PC-3 (cell line): ENCODE measurements around the gene CTNND2.

ENCODE experiments used
- CTCF ChIP-seq: fragments of 300-600 bp; sonication (generic); conservative IDR thresholded peaks from 2 replicates; pipeline ENCODE4 v1.5.1; 2017; ENCODE audit warnings: antibody characterized with exemption, low read depth, mild to moderate bottlenecking, low read length
- EZH2 ChIP-seq: fragments of 300-600 bp; sonication (generic); IDR thresholded peaks from one replicate; pipeline ENCODE4 v1.6.1; 2017; ENCODE audit warnings: antibody characterized with exemption, mild to moderate bottlenecking, low read length; ENCODE audit not compliant: unreplicated experiment
- EZH2phosphoT487 ChIP-seq: fragments of 300-600 bp; sonication (generic); IDR thresholded peaks from 2 replicates; pipeline ENCODE4 v1.6.1; 2018; ENCODE audit warnings: mild to moderate bottlenecking, antibody characterized with exemption, low read length, borderline replicate concordance

- TF ChIP-seq EZH2 (no peak), CTCF (no peak), EZH2phosphoT487 (no peak)
These were observed 339.5 kb downstream of the CTNND2 start for GRCh38 chr5:11564706-11565105.
